GM21515 (cell line): ENCODE results near the gene OSTN.
"Not testable (repeated sequence)": the region's sequence is repeated elsewhere in the genome, so short reads cannot be mapped to it uniquely, and the experiment has no call there.

Source experiments
- ATAC-seq: cut with Tn5 transposase; IDR thresholded peaks from one replicate; pipeline ENCODE4 v1.9.1; 2021; ENCODE audit not compliant: unreplicated experiment

The OSTN gene, protein sequence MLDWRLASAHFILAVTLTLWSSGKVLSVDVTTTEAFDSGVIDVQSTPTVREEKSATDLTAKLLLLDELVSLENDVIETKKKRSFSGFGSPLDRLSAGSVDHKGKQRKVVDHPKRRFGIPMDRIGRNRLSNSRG

GRCh38 chr3:191198932-191199331 lies at the start of gene OSTN:
Gene OSTN (plus strand): TSS chr3:191199241. CDS start chr3:191212533, 13,292 bp downstream.
- no peak for ATAC-seq

DNA sequence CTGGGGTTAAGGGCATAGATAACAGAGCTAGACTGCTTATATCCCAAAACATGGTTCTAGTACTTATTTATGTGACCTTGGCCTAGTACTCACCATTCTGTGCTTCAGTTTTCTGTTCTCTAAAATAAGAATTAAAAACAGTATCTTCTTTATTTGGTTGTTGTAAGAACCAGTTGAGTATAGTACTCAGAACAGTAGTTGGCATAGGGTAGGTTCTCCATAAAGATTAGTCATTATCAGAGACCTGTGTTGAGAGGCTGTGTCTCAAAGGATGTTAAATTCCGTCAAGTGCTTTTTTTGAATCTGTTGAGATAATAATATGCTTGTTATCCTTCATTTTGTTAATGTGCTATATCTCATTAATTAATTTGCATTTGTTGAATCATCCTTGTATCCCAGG lies 47.4 kb upstream of the OSTN start:
- no peak for ATAC-seq

DNA sequence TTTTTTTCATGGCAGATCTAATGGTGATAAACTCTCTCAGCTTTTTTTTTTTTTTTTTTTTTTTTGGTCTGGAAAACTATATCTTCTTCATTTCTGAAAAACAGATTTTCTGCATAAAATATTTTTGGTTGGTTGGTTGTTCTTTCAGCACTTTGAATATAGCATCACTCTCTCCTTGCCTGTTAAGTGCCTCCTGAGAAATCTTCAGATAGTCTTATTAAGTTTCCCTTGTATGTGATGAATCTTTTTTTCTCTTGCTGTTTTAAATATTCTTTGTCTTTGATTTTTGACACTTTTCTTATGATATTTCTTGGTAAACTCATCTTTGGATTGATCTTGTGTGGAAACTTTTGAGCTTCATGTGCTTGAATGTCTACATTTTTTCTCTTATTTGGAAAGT lies 44.2 kb upstream of the OSTN start:
- ATAC-seq: no peak

GRCh38 chr3:191158247-191158646 lies 40.8 kb upstream of the OSTN start:
- ATAC-seq: no peak

DNA sequence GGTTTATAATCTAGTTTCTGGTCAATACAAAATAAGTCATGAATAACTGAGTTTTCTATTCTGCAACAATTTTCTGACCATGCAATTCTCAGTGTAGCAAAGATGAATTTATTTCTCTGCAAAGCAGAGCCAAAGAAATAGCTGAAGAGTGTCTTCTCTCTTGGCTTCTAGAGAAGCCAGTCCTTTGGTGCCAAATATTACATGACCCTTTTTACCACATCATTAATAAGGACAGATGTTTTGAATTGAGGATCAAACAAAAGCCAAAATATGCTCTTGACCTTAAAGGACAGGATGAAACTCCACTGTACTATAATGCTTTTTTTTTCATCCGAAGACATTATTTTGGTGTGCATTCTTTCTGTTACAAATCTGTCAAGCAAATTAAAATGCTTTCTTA lies 40.2 kb upstream of the OSTN start:
- ATAC-seq: no peak

- no peak for ATAC-seq
Observed at GRCh38 chr3:191165802-191166201, 33.2 kb upstream of the OSTN start.

GRCh38 chr3:191166368-191166767 lies 32.7 kb upstream of the OSTN start:
- no peak for ATAC-seq

DNA sequence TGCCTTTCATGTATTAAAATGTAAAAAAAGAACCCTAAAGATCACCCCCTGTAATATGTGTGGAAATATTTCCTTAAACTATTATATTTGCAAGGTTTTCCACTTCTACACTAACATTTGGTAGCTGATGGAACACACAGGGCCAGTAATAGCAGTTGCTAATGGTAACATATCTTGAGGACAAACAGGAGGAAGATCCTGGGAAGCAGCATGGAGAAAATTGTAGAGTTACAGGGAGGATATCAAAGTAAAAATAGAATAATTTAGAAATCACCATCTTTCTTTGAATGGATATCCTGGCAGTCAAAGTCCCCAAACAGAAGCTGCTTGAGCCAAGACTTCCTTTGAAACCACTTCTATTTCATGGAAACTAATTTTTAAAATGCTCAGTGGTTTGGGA lies 29.5 kb upstream of the OSTN start:
- no peak for ATAC-seq

- ATAC-seq: no peak
Observed at GRCh38 chr3:191170097-191170496, 28.9 kb upstream of the OSTN start.

GRCh38 chr3:191175102-191175501 lies 23.9 kb upstream of the OSTN start:
- no peak for ATAC-seq

GRCh38 chr3:191176038-191176785 lies 22.8 kb upstream of the OSTN start:
- no peak for ATAC-seq

- ATAC-seq: not testable (repeated sequence)
Observed at GRCh38 chr3:191185382-191185781, 13.7 kb upstream of the OSTN start.

DNA sequence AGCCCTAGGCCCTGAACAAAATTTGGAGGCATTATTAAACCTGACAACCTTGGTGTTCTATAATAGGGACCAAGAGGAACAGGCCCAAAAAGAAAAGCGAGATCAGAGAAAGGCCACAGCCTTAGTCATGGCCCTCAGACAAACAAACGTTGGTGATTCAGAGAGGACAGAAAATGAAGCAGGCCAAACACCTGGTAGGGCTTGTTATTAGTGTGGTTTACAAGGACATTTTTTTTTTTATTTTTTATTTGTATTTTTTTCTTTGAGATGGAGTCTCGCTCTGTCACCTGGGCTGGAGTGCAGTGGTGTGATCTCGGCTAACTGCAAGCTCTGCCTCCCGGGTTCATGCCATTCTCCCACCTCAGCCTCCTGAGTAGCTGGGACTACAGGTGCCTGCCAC lies 10.8 kb upstream of the OSTN start:
- not testable (repeated sequence) for ATAC-seq

GRCh38 chr3:191192270-191192669 lies 6.8 kb upstream of the OSTN start:
- ATAC-seq: not testable (repeated sequence)

DNA sequence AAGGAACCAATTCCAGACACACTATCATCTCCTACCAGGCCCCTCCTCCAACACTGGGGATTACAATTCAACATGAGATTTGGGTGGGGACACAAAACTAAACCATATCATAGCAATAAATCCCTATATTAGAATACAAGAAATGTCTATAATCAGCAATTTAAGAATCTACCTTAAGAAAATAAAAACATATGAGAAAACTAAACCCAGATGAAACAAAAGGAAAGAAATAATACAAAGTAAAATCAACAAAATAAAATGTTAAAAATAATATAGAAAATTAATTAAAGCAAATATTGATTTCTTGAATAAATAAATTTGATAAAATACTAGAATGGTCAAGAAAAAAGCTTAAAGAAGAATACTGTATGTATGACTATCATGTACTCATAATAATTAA lies 6.1 kb upstream of the OSTN start:
- no peak for ATAC-seq

DNA sequence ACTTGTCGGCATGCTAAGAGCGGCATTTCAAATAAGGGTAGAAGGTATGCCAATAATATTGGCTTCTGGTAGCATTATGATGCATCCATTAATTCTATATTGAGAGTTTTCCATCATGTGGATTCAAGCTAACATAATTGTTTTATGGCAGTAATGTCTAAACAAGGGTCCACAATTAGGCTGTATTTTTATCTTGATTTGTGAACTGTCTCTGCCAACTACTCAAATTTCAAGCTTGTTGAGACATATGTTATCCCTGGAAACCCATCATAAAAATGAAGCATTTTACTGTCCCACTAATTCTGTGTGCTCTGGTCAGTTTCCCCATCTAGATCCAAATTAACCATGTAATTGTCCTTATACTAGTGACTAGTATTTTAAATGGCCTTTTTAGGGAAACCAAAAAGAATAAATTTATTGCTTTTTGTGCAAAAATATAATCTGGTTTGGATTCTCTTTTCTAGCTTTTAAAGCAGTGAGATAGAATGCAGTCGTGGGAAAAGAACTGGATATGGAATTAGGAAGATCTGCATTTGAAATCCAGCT lies 1.2 kb upstream of the OSTN start:
- no peak for ATAC-seq

DNA sequence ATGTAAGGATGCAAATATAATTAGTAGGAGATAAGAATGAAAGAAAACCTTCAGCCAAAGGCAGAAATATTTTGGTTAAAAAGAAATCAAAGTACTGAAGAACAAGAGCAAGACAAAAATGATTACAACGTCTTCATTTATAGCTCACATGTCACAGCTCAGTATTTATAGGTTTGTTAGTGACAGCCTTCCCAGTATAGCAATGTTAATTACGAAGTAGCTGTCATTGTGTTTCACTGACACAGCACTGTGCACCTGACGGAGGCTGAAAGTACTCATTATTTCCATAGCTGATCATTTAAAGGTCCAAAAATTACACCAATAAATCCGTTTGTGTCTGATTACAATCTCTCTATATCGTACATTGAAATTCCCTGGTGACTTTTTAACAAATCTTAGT lies 561 bp upstream of the OSTN start:
- no peak for ATAC-seq

- no peak for ATAC-seq
Observed at GRCh38 chr3:191210032-191210431, 11.0 kb downstream of the OSTN start.

- no peak for ATAC-seq
Observed at GRCh38 chr3:191216510-191216909, 17.5 kb downstream of the OSTN start.

DNA sequence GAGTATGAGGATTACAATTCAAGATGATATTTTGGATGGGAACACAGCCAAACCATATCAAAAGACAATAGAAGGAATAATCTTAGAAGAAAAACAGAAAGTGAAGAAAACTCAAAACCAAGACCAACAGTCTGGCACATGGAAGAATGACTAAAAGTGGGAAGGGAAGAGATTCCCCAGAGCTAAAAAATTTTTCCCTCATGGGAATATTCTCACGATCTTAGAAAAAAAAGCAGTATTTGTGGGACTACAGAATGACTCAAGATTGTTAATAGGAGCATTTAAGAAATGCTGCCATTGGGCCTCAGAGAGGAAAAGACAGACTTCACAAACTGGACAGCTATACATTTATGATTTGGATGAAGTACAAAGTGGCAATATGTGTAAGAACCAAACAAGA lies 18.3 kb downstream of the OSTN start:
- no peak for ATAC-seq

GRCh38 chr3:191220908-191221307 lies 21.9 kb downstream of the OSTN start:
- no peak for ATAC-seq

DNA sequence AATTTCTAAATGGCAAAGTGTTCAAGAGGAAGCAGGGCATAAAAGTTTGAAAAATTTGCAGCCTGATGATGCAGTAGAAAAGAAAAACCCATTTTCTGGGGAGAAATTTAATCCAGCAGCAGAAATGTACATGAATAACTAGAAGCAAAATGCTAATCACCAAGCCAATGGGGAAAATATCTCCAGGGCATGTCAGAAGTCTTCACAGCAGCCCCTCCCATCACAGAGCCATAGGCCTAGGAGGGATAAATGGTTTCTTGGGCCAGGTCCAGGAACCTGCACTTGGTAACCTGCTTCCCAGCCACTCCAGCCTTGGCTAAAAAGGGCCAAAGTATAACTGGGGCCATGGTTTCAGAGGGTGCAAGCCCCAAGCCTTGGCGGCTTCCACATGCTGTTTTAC lies 22.6 kb downstream of the OSTN start:
- no peak for ATAC-seq

DNA sequence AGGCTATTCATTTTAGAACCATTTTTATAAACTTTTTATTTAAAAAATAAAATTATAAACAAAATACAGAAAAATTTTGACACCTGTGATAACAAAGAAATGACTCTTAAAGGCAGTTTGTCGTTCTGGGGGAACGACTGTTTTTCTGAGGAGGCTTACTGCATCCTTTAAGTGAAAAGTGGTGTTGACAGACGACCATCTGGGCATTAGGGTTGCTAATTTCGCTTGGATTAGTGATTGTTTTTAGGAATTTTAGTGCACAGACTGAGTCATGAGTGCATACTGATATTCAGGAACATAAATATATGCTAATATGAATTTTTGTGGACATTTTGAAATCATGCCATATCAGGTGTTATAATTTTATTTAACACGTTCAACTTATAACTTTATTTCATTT lies 28.5 kb downstream of the OSTN start:
- ATAC-seq: no peak
